Activated CD8-positive, alpha-beta T cell treated with anti-CD3 and anti-CD28 coated beads, Interleukin-2, amount 10 ng/mL, durations not matched to agents 7 days and 5 days (primary cell): Measurements from ENCODE around the gene CMTR2. TPM values are rescaled to one million over a fixed set of nuclear protein-coding genes. Genes with fewer than 3 reads are reported as not detected.
"Not testable (repeated sequence)": the region's sequence is repeated elsewhere in the genome, so short reads cannot be mapped to it uniquely, and the experiment has no call there.

Source experiments
- ATAC-seq: fragments of 150-1000 bp; cut with Tn5 transposase; one replicate; pipeline ENCODE4 v1.10.0; 2021; ENCODE audit warnings: moderate library complexity
- CTCF ChIA-PET: fragments of 350-600 bp; sonication (Branson Sonifier 250); formaldehyde crosslinking; loops from one replicate; lab custom pipeline; 2021; ENCODE audit warnings: antibody characterized with exemption; lab: Charles Lee
- POLR2A ChIA-PET: fragments of 350-600 bp; sonication (Branson Sonifier 250); formaldehyde crosslinking; loops from one replicate; lab custom pipeline; 2021; ENCODE audit warnings: antibody characterized with exemption; lab: Charles Lee
- DNase-seq: peaks from one replicate; pipeline ENCODE4 v3.0.0-alpha.2; 2020
- H3K27ac Mint-ChIP-seq: one replicate; pipeline ENCODE4 v1.8.0; 2021; ENCODE audit warnings: mild to moderate bottlenecking, mixed read lengths
- H3K27me3 Mint-ChIP-seq: one replicate; pipeline ENCODE4 v1.8.0; 2021; ENCODE audit warnings: low read depth, mixed read lengths
- H3K36me3 Mint-ChIP-seq: one replicate; pipeline ENCODE4 v1.8.0; 2021; ENCODE audit warnings: low read depth, mixed read lengths
- H3K4me1 Mint-ChIP-seq: one replicate; pipeline ENCODE4 v1.8.0; 2021; ENCODE audit warnings: low read depth, mixed read lengths
- H3K4me3 Mint-ChIP-seq: one replicate; pipeline ENCODE4 v1.8.0; 2021; ENCODE audit warnings: mild to moderate bottlenecking, mixed read lengths
- H3K9me3 Mint-ChIP-seq: one replicate; pipeline ENCODE4 v1.8.0; 2022; ENCODE audit warnings: mixed read lengths; ENCODE audit not compliant: insufficient read depth
- total RNA-seq, 2 experiments: library from RNA; stranded (reverse); gene quantifications; one replicate each; pipeline ENCODE4 v1.2.3, GENCODE V29; 2021

The CMTR2 gene, protein sequence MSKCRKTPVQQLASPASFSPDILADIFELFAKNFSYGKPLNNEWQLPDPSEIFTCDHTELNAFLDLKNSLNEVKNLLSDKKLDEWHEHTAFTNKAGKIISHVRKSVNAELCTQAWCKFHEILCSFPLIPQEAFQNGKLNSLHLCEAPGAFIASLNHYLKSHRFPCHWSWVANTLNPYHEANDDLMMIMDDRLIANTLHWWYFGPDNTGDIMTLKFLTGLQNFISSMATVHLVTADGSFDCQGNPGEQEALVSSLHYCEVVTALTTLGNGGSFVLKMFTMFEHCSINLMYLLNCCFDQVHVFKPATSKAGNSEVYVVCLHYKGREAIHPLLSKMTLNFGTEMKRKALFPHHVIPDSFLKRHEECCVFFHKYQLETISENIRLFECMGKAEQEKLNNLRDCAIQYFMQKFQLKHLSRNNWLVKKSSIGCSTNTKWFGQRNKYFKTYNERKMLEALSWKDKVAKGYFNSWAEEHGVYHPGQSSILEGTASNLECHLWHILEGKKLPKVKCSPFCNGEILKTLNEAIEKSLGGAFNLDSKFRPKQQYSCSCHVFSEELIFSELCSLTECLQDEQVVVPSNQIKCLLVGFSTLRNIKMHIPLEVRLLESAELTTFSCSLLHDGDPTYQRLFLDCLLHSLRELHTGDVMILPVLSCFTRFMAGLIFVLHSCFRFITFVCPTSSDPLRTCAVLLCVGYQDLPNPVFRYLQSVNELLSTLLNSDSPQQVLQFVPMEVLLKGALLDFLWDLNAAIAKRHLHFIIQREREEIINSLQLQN
- 10 to 100 TPM; 15.8 to 18.5 TPM for total RNA-seq

DNA sequence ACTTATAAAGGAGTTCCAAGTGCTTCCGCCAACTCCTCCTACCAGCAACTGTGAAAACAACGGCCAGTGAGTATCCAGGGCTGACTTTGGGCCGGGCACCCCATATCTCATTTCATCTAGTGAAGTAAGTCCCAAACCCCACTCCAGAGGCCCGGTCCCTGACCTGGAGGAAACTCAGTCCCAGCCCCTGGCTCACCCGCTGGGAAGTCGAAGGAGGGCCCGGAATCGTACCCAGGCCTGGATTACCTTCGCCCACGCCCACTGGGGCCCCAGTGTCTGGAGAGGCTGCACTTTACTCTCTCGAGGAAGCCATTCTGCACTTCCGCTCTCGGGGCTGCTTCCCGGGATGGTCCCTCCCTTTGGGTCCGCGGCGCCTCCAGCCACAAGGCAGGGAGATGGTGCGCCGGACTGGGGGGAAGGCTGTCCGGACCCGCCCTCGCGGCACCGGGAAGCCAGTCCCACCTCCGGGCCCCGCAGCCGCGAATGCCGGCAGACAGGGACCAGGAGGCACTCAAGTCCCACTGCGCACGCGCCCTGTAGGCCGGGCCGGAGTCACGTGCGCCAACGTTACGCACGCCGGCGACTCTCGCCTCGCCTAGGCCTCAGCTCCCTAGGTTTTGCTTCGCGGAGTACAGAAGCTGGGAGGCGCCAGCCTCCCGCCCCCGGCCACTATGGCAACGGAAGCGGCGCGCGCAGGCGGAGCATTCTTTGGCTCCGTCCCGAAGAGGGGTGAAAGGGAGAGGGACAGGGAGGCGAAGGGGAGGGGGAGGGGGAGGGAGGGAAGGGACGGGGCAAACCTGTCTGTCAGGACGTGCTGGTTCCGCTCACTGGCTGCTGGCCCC, at the start of gene CMTR2:
TSS of gene CMTR2 (minus strand) at position 513 of the 842 bp plus-strand sequence. CDS start 3,482 bp downstream, outside the sequence.
- peak within 1 kb of the TSS; percentile 83 for H3K4me3 Mint-ChIP-seq
- peak within 1 kb of the TSS; percentile 89 for H3K27ac Mint-ChIP-seq
- H3K36me3 Mint-ChIP-seq: peaks cover 36% of the 10 kb centered on the region
- H3K27me3 Mint-ChIP-seq: peaks cover 5% of the 10 kb centered on the region
- ChIA-PET CTCF (interaction anchor here (3.0 kb wide), 1 partner anchor 22 kb away, joined by 21 read pairs; no protein-coding TSS in a partner anchor), POLR2A (interaction anchor here (0.6 to 0.7 kb wide), 2 partner anchors 31 to 488 kb away, joined by 3 read pairs; partner anchors contain the start of gene VAC14)
- DNase-seq: peak; percentile 93
- H3K4me1 Mint-ChIP-seq: peaks cover 18% of the 10 kb centered on the region
- peak; percentile 97 for ATAC-seq
- peaks cover 3% of the 10 kb centered on the region for H3K9me3 Mint-ChIP-seq

DNA sequence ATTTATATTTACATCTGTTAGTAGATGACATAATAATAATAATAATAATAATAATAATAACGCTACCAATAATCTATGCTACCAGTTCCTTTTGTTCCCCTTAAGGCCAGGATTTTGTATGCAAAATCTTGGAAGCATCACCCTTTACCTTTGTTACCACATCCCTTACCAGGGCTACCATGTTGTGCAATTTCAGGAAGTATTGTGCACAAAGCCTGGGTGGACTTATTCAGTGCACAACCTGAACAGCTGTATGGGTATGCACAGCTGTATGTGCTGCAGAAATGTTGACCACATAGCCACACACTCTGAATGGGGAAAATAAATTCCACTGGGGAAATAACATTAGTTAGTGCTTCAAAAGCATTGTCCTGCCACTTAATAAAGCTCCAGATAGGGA, 49.4 kb upstream of the CMTR2 start:
- H3K36me3 Mint-ChIP-seq: no peaks in the 10 kb centered on the region
- H3K27me3 Mint-ChIP-seq: peaks cover 4% of the 10 kb centered on the region
- no peaks in the 10 kb centered on the region for H3K4me1 Mint-ChIP-seq
- CTCF ChIA-PET: no interaction called here
- H3K4me3 Mint-ChIP-seq: no peak overlapping the region
- POLR2A ChIA-PET: no interaction called here
- DNase-seq (no peak), ATAC-seq (no peak)
- no peaks in the 10 kb centered on the region for H3K9me3 Mint-ChIP-seq
- H3K27ac Mint-ChIP-seq: no peak overlapping the region

DNA sequence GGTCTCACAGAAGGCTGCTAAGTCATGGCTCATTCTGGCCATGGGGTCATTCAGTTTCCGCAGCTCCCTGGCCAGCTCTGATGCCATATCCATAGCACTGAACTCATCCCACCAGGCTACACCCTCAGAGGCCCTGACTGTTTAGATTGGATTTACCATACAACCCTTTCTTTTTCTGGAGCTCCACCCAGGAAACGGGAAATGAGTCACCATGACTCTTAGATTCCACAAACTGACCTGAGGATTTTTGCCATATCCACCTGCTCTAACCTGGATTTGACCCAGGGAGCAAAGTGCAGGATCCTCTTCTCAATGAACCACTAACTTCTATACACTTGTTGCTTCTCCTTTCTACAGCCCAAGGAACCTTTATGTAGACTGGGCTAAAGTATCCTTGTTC, 49.0 kb upstream of the CMTR2 start:
- peaks cover 4% of the 10 kb centered on the region for H3K27me3 Mint-ChIP-seq
- no peak overlapping the region for H3K27ac Mint-ChIP-seq
- no peaks in the 10 kb centered on the region for H3K9me3 Mint-ChIP-seq
- H3K36me3 Mint-ChIP-seq: no peaks in the 10 kb centered on the region
- no peak overlapping the region for H3K4me3 Mint-ChIP-seq
- H3K4me1 Mint-ChIP-seq: no peaks in the 10 kb centered on the region
- POLR2A ChIA-PET: no interaction called here
- CTCF ChIA-PET: no interaction called here
- DNase-seq: no peak
- no peak for ATAC-seq

DNA sequence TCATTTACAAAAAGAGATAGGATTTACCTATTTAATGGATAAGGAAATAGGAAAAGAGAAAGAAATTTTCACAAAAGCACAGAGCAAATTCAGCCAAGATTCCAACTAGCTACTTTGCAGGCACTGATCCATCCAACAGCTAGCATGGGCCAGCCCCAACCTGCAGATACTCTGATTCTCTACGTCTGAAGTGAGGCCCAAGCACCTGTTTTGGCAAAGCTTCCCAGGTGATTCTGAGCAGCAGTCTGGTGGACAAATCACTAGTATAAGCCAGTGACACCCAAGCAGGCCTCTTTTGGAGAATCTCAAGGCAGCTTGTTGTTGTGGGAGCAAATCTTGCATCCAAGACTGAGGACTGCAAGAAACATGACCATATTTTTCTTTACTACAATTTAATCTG, 48.4 kb upstream of the CMTR2 start:
- peaks cover 4% of the 10 kb centered on the region for H3K27me3 Mint-ChIP-seq
- no peak overlapping the region for H3K4me3 Mint-ChIP-seq
- no peak overlapping the region for H3K27ac Mint-ChIP-seq
- ChIA-PET POLR2A (no interaction called here), CTCF (no interaction called here)
- H3K4me1 Mint-ChIP-seq: no peaks in the 10 kb centered on the region
- ATAC-seq (no peak), DNase-seq (no peak)
- H3K9me3 Mint-ChIP-seq: no peaks in the 10 kb centered on the region
- H3K36me3 Mint-ChIP-seq: no peaks in the 10 kb centered on the region

DNA sequence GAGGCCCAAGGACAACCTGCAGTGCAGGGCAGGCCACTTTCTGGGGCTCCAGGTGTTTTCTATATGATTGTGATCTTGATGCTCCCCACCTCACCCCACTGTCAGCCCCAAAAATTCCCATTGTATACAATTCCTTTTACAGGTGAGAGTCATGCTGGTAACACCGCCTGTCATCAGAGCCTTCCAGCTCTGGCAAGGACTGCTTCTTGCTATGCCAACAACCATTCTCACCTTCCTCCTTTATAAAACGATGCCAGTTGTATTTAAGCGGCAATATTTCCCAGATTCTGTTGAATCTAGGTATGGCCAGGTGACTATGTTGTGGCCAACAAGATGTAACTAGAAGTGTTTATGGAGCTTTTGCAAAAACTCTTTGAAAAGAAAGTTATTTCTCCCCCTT, 38.9 kb upstream of the CMTR2 start:
- H3K27ac Mint-ChIP-seq: no peak overlapping the region
- DNase-seq (no peak), ATAC-seq (no peak)
- POLR2A ChIA-PET: no interaction called here
- no peak overlapping the region for H3K4me3 Mint-ChIP-seq
- no peaks in the 10 kb centered on the region for H3K4me1 Mint-ChIP-seq
- peaks cover 7% of the 10 kb centered on the region for H3K27me3 Mint-ChIP-seq
- H3K9me3 Mint-ChIP-seq: no peaks in the 10 kb centered on the region
- H3K36me3 Mint-ChIP-seq: no peaks in the 10 kb centered on the region
- CTCF ChIA-PET: interaction anchor here (1.0 kb wide), 1 partner anchor 16 kb away, joined by 4 read pairs; no protein-coding TSS in a partner anchor

DNA sequence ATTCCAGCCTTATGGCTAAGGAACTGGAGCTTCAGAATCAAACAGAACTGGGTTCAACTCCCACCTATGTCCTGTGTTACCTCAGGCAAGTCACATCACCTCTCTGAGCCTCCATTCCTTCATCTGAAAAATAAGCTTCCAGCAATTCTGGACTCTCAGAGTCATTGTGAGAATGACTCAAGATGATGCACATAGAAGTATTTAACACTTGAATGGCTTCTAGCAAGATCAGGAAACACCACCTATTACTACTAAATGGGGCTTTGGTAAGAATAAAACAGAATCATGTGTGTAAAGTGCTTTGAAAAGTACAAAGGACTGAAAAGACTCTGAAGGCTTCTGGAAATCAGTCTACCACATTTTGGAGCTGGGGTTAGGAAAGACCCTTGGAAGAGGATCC, 38.5 kb upstream of the CMTR2 start:
- POLR2A ChIA-PET: no interaction called here
- CTCF ChIA-PET: interaction anchor here (1.0 to 1.3 kb wide), 2 partner anchors 16 kb away, joined by 4 to 6 read pairs; no protein-coding TSS in a partner anchor
- H3K27ac Mint-ChIP-seq: no peak overlapping the region
- H3K27me3 Mint-ChIP-seq: peaks cover 7% of the 10 kb centered on the region
- ATAC-seq: no peak
- no peaks in the 10 kb centered on the region for H3K36me3 Mint-ChIP-seq
- no peak for DNase-seq
- no peaks in the 10 kb centered on the region for H3K4me1 Mint-ChIP-seq
- no peak overlapping the region for H3K4me3 Mint-ChIP-seq
- no peaks in the 10 kb centered on the region for H3K9me3 Mint-ChIP-seq

DNA sequence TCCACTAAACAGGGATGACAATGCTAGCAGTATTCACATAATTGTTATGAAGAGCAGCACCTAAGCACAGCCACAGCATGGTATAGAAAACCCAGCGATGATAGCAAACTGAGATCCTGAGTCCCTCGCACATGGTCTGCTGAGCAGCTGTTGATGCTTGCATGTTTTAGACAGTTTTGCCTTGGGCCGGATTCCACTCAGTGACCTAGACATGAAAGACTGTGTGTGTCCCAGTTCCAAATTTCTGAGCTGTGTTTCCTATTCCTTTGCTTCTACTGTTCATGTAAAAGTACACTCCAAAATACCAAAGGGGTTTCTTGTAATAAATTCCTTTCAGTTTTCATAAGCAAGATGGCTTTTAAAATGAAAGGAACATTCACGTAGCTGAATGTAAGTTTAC, 30.8 kb upstream of the CMTR2 start:
- Mint-ChIP-seq H3K36me3 (no peaks in the 10 kb centered on the region), H3K27ac (no peak overlapping the region), H3K9me3 (no peaks in the 10 kb centered on the region), H3K4me1 (no peaks in the 10 kb centered on the region), H3K4me3 (no peak overlapping the region), H3K27me3 (no peaks in the 10 kb centered on the region)
- POLR2A ChIA-PET: no interaction called here
- ATAC-seq (no peak), DNase-seq (no peak)
- CTCF ChIA-PET: no interaction called here

DNA sequence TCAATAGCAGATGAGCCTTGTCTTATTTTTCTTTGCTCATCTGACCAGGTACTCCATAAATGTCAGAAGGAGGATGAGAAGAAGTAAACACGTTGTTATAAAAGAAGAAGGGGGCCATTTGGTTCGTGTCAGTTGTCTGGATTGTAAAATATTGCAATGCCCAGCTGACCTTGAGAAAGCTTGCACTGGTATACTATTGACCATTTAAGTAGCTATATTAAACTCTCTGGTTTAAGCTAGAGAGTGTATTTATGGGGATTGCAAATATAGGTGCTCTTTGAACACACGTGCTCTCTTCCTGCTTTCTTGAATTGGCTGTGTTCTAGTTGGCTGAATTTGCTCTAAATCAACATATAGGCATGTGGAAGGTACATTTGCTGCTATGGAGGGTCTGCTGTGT, 26.1 kb upstream of the CMTR2 start:
- CTCF ChIA-PET: no interaction called here
- Mint-ChIP-seq H3K4me3 (no peak overlapping the region), H3K9me3 (no peaks in the 10 kb centered on the region), H3K27ac (no peak overlapping the region), H3K27me3 (peaks cover 11% of the 10 kb centered on the region), H3K36me3 (no peaks in the 10 kb centered on the region), H3K4me1 (no peaks in the 10 kb centered on the region)
- DNase-seq (no peak), ATAC-seq (no peak)
- POLR2A ChIA-PET: no interaction called here

DNA sequence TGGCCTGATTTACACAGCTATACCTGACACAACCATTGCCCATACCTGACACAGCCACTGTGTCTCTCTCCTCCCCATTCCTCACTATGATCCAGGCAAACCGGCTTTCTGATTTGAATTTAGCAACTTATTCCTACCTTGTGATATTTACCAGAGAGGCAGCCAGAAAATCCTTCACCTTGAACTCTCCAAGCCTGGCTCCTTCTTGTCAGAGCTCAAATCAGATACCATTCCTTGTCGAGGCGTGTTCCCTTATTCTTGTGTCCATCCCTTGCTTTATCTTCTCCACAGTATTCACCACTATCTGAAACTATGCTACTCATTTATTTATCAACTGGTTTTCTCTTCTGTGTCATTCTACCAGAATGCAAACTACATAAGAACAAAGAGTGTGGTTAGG, 24.4 kb upstream of the CMTR2 start:
- DNase-seq, H3K4me3 Mint-ChIP-seq, H3K27ac Mint-ChIP-seq, CTCF ChIA-PET, H3K36me3 Mint-ChIP-seq, POLR2A ChIA-PET, H3K9me3 Mint-ChIP-seq, H3K4me1 Mint-ChIP-seq, ATAC-seq: not testable (repeated sequence)
- peaks cover 13% of the 10 kb centered on the region for H3K27me3 Mint-ChIP-seq

DNA sequence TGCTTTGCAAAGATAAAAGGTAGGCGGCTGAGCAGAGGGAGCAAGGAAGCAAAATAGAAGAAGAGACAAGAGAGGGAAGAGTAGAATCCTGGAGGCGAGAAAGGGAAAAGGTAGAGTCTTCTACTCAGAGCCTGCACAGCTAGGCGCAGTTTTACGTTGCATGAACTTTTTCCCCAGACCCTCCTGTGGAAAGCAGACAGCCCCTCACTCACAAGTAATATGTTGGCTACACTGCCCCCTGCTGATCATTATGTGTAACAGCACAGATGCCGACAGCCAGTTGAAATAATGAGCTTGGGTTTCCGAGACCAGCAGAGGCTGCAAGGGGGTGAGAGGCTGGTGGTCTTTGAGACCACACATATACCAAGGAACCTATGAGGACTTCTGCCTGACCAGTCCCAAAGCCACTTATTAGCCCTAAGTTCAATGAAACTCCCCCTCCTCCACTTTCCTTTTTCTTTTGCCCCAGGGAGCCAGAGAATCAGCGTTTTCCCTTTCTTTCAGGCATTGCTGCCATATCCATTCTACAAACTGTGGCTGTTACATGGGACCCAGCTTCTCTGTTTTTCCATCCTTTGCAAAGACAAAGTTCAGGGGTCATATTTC, 22.5 kb upstream of the CMTR2 start:
- H3K36me3 Mint-ChIP-seq: no peaks in the 10 kb centered on the region
- H3K27ac Mint-ChIP-seq: no peak overlapping the region
- no peaks in the 10 kb centered on the region for H3K4me1 Mint-ChIP-seq
- H3K4me3 Mint-ChIP-seq: no peak overlapping the region
- ChIA-PET POLR2A (no interaction called here), CTCF (interaction anchor here (0.6 to 2.6 kb wide), 29 partner anchors 10 to 540 kb away, joined by 3 to 21 read pairs (median 4); partner anchors contain the start of gene CMTR2)
- DNase-seq (peak; percentile 39), ATAC-seq (no peak)
- H3K9me3 Mint-ChIP-seq: no peaks in the 10 kb centered on the region
- peaks cover 16% of the 10 kb centered on the region for H3K27me3 Mint-ChIP-seq

DNA sequence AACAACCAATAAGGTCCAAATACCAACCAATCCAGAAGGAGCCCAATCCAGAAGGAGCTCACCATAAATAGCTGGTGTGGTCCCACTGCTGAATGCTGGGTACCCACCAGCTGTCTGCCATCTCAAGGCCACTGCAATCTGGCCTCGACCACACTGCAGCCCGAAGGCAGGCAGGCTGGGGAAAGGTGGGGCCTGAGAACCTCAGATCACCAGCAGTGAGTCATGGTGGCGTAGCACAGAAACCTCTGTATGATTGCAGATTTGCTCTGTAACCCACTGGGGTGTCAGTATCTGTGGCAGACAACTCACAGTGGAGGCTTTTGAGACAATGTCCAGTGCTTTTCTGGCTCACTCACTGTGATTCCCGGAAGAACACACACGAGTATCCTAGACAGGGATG, 14.7 kb upstream of the CMTR2 start:
- CTCF ChIA-PET: interaction anchor here (4.3 kb wide), 1 partner anchor 7 kb away, joined by 15 read pairs; no protein-coding TSS in a partner anchor
- Mint-ChIP-seq H3K27me3 (peaks cover 5% of the 10 kb centered on the region), H3K36me3 (no peaks in the 10 kb centered on the region), H3K9me3 (no peaks in the 10 kb centered on the region), H3K27ac (no peak overlapping the region), H3K4me1 (no peaks in the 10 kb centered on the region), H3K4me3 (no peak overlapping the region)
- POLR2A ChIA-PET: no interaction called here
- no peak for DNase-seq
- ATAC-seq: no peak
